ENCODE results near the gene RYR1. TPM values are rescaled to one million over a fixed set of nuclear protein-coding genes. Genes with fewer than 3 reads are reported as not detected.

RYR1 gene
- polyA plus RNA-seq, 3 donors, result 0.76 to 2.1 (median 2.1) TPM

GRCh38 chr19:38563475-38563874 is 130.0 kb downstream of the RYR1 start:
- no peak overlapping the region for H3K4me3 Mint-ChIP-seq
- H3K36me3 ChIP-seq (replicated peaks in 1 of 2; ENCODE audit: control insufficient read depth in 1 of 2, insufficient read depth in 2 of 2, low read length in 2 of 2), result no peaks in the 10 kb centered on the region
- no peaks in the 10 kb centered on the region for H3K36me3 Mint-ChIP-seq
- peak overlapping the region in 1 of 7 donors; percentile 31 for H3K27ac Mint-ChIP-seq
- peaks cover 0 to 29% of the 10 kb centered on the region in 2 donors for H3K27me3 ChIP-seq (ENCODE audit: control insufficient read depth in 2 of 2, insufficient read depth in 2 of 2, low read length in 2 of 2)
- H3K9me3 ChIP-seq (replicated peaks in 1 of 2; ENCODE audit: control insufficient read depth in 1 of 2, insufficient read depth in 1 of 2, low read length in 2 of 2), result no peaks in the 10 kb centered on the region
- peaks cover 8 to 19% of the 10 kb centered on the region in 2 donors for H3K4me1 ChIP-seq (ENCODE audit: control insufficient read depth in 1 of 2, insufficient read depth in 2 of 2, low read length in 2 of 2)
- no peak overlapping the region for H3K4me3 ChIP-seq (replicated peaks in 1 of 3; ENCODE audit: low read depth in 2 of 3, low read length in 3 of 3)
- TF ChIP-seq CTCF (IDR thresholded peaks at IDR 0.05), result no peak
- intact Hi-C loops (cut with micrococcal nuclease), result no loop called here
- H3K79me2 ChIP-seq (ENCODE audit: insufficient read depth, low read length), result no peaks in the 10 kb centered on the region
- H2AFZ ChIP-seq (ENCODE audit: insufficient read depth, low read depth, low read length, poor library complexity, severe bottlenecking), result no peak overlapping the region
- H3K27ac ChIP-seq (ENCODE audit: low read depth in 1 of 2, low read length in 2 of 2), result no peak overlapping the region
- H3K4me1 Mint-ChIP-seq, result peaks cover 10% of the 10 kb centered on the region
- peaks cover 0 to 8% (median 2%) of the 10 kb centered on the region in 7 donors for H3K9me3 Mint-ChIP-seq
- 100% methylated on average over 3 of the region's 9 CpGs for WGBS (ENCODE audit: insufficient coverage)
- H3K27me3 Mint-ChIP-seq (ENCODE audit: low read depth in 3 of 3), result peaks cover 36 to 53% (median 49%) of the 10 kb centered on the region in 3 donors
- no peak for DNase-seq
- H3K9ac ChIP-seq (ENCODE audit: insufficient read depth, low read length, poor library complexity, severe bottlenecking), result no peak overlapping the region
- H4K20me1 ChIP-seq (ENCODE audit: insufficient read depth, low read length), result no peaks in the 10 kb centered on the region
- H3K4me2 ChIP-seq (replicated peaks; ENCODE audit: extremely low read depth, low read length, poor library complexity, severe bottlenecking), result no peak overlapping the region

- WGBS (ENCODE audit: insufficient coverage), result 10% methylated on average over 111 of the region's 111 CpGs
- peaks cover 0 to 8% (median 2%) of the 10 kb centered on the region in 7 donors for H3K9me3 Mint-ChIP-seq
- H3K36me3 ChIP-seq (replicated peaks in 1 of 2; ENCODE audit: control insufficient read depth in 1 of 2, insufficient read depth in 2 of 2, low read length in 2 of 2), result no peaks in the 10 kb centered on the region
- H3K27me3 ChIP-seq (ENCODE audit: control insufficient read depth in 2 of 2, insufficient read depth in 2 of 2, low read length in 2 of 2), result peaks cover 0 to 29% of the 10 kb centered on the region in 2 donors
- H3K79me2 ChIP-seq (ENCODE audit: insufficient read depth, low read length), result no peaks in the 10 kb centered on the region
- peak overlapping the region; percentile 75 for H2AFZ ChIP-seq (ENCODE audit: insufficient read depth, low read depth, low read length, poor library complexity, severe bottlenecking)
- TF ChIP-seq CTCF (IDR thresholded peaks at IDR 0.05), result no peak
- no peak overlapping the region for H3K27ac ChIP-seq (ENCODE audit: low read depth in 1 of 2, low read length in 2 of 2)
- peak overlapping the region; percentile 73 for H3K4me2 ChIP-seq (replicated peaks; ENCODE audit: extremely low read depth, low read length, poor library complexity, severe bottlenecking)
- DNase-seq, result peak in 1 of 3 donors; percentile 12
- H4K20me1 ChIP-seq (ENCODE audit: insufficient read depth, low read length), result no peaks in the 10 kb centered on the region
- intact Hi-C loops (cut with micrococcal nuclease), result no loop called here
- peak overlapping the region in 4 of 7 donors; percentile 46 to 76 (median 58) for H3K27ac Mint-ChIP-seq
- H3K9me3 ChIP-seq (replicated peaks in 1 of 2; ENCODE audit: control insufficient read depth in 1 of 2, insufficient read depth in 1 of 2, low read length in 2 of 2), result no peaks in the 10 kb centered on the region
- H3K36me3 Mint-ChIP-seq, result no peaks in the 10 kb centered on the region
- H3K4me1 Mint-ChIP-seq, result peaks cover 10% of the 10 kb centered on the region
- peaks cover 32 to 53% (median 48%) of the 10 kb centered on the region in 3 donors for H3K27me3 Mint-ChIP-seq (ENCODE audit: low read depth in 3 of 3)
- no peak overlapping the region for H3K9ac ChIP-seq (ENCODE audit: insufficient read depth, low read length, poor library complexity, severe bottlenecking)
- H3K4me3 Mint-ChIP-seq, result peak overlapping the region; percentile 75 to 89
- peaks cover 8 to 19% of the 10 kb centered on the region in 2 donors for H3K4me1 ChIP-seq (ENCODE audit: control insufficient read depth in 1 of 2, insufficient read depth in 2 of 2, low read length in 2 of 2)
- peak overlapping the region in 2 of 3 experiments; percentile 25 to 69 for H3K4me3 ChIP-seq (replicated peaks in 1 of 3; ENCODE audit: low read depth in 2 of 3, low read length in 3 of 3)
These were observed 131.6 kb downstream of the RYR1 start for GRCh38 chr19:38564981-38565690.
